Measurements from ENCODE around the gene RFTN1. TPM values are rescaled to one million over a fixed set of nuclear protein-coding genes. Genes with fewer than 3 reads are reported as not detected.

The RFTN1 gene
- total and polyA plus RNA-seq, 2 experiments from 2014 or later: 3.3 to 7.2 TPM

- no peak for TF ChIP-seq EZH2phosphoT487 (IDR thresholded peaks at IDR 0.05; ENCODE audit: unreplicated experiment)
- TF ChIP-seq EZH2 (IDR thresholded peaks at IDR 0.05; ENCODE audit: low read depth, unreplicated experiment): no peak
- no peak for TF ChIP-seq CTCF (conservative IDR thresholded peaks at IDR 0.05; ENCODE audit: low read depth in 2 of 2)
- no peak for TF ChIP-seq ZNF331 (CRISPR knock-in tag; IDR thresholded peaks at IDR 0.05; ENCODE audit: low read depth)
These were observed 113.2 kb downstream of the RFTN1 start (continued) for GRCh38 chr3:16400106-16400931.

DNA sequence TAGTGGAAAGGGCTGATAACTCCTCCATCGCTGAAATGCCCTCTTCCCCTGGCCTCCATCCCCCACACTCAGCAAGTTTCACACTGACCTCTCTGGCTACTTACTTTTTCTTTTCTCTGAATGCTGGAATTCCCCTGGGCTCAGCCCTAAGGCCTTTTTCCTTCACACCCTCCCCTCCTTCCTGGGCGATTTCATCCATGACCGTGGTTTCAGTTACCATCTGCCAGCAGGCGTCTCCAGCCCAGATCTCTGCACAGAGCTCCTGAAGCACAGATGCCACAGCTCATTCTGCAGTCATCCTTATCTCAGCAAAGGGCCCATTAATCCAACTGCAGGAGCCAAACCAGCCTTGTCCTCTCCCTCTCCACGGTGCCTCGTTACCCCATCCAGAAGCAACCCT, 114.0 kb downstream of the RFTN1 start:
- Mint-ChIP-seq H3K27ac (peak overlapping the region; percentile 25; the same call in 1 of the 2 replicates), H3K4me3 (no peak overlapping the region), H3K4me1 (peaks cover 13% of the 10 kb centered on the region), H3K36me3 (ENCODE audit: low read depth) (no peaks in the 10 kb centered on the region; the same call in 2 of the 3 replicates), H3K27me3 (ENCODE audit: insufficient read depth, low read depth, poor library complexity) (peaks cover 4% of the 10 kb centered on the region), H3K9me3 (peaks cover 2% of the 10 kb centered on the region; the same call in 2 of the 3 replicates)
- Histone ChIP-seq H3K27me3 (ENCODE audit: insufficient read depth) (no peaks in the 10 kb centered on the region), H3K27ac (ENCODE audit: low read depth) (no peak overlapping the region), H3F3A (replicated peaks; ENCODE audit: low read depth) (no peaks in the 10 kb centered on the region), H3K4me1 (ENCODE audit: insufficient read depth) (peaks cover 7% of the 10 kb centered on the region), H3K4me3 (no peak overlapping the region), H3K9me2 (ENCODE audit: insufficient read depth) (peaks cover 11% of the 10 kb centered on the region; the same call in 1 of the 2 replicates), H3K4me2 (no peak overlapping the region), H4K20me1 (replicated peaks; ENCODE audit: insufficient read depth) (no peaks in the 10 kb centered on the region), H2AFZ (no peak overlapping the region), H3K79me2 (replicated peaks; ENCODE audit: insufficient read depth) (no peaks in the 10 kb centered on the region), H3K36me3 (ENCODE audit: insufficient read depth) (no peaks in the 10 kb centered on the region)
- DNase-seq (ENCODE audit: low spot score) (peak; percentile 41), ATAC-seq (peak; percentile 88)
- TF ChIP-seq, protein P1, sequence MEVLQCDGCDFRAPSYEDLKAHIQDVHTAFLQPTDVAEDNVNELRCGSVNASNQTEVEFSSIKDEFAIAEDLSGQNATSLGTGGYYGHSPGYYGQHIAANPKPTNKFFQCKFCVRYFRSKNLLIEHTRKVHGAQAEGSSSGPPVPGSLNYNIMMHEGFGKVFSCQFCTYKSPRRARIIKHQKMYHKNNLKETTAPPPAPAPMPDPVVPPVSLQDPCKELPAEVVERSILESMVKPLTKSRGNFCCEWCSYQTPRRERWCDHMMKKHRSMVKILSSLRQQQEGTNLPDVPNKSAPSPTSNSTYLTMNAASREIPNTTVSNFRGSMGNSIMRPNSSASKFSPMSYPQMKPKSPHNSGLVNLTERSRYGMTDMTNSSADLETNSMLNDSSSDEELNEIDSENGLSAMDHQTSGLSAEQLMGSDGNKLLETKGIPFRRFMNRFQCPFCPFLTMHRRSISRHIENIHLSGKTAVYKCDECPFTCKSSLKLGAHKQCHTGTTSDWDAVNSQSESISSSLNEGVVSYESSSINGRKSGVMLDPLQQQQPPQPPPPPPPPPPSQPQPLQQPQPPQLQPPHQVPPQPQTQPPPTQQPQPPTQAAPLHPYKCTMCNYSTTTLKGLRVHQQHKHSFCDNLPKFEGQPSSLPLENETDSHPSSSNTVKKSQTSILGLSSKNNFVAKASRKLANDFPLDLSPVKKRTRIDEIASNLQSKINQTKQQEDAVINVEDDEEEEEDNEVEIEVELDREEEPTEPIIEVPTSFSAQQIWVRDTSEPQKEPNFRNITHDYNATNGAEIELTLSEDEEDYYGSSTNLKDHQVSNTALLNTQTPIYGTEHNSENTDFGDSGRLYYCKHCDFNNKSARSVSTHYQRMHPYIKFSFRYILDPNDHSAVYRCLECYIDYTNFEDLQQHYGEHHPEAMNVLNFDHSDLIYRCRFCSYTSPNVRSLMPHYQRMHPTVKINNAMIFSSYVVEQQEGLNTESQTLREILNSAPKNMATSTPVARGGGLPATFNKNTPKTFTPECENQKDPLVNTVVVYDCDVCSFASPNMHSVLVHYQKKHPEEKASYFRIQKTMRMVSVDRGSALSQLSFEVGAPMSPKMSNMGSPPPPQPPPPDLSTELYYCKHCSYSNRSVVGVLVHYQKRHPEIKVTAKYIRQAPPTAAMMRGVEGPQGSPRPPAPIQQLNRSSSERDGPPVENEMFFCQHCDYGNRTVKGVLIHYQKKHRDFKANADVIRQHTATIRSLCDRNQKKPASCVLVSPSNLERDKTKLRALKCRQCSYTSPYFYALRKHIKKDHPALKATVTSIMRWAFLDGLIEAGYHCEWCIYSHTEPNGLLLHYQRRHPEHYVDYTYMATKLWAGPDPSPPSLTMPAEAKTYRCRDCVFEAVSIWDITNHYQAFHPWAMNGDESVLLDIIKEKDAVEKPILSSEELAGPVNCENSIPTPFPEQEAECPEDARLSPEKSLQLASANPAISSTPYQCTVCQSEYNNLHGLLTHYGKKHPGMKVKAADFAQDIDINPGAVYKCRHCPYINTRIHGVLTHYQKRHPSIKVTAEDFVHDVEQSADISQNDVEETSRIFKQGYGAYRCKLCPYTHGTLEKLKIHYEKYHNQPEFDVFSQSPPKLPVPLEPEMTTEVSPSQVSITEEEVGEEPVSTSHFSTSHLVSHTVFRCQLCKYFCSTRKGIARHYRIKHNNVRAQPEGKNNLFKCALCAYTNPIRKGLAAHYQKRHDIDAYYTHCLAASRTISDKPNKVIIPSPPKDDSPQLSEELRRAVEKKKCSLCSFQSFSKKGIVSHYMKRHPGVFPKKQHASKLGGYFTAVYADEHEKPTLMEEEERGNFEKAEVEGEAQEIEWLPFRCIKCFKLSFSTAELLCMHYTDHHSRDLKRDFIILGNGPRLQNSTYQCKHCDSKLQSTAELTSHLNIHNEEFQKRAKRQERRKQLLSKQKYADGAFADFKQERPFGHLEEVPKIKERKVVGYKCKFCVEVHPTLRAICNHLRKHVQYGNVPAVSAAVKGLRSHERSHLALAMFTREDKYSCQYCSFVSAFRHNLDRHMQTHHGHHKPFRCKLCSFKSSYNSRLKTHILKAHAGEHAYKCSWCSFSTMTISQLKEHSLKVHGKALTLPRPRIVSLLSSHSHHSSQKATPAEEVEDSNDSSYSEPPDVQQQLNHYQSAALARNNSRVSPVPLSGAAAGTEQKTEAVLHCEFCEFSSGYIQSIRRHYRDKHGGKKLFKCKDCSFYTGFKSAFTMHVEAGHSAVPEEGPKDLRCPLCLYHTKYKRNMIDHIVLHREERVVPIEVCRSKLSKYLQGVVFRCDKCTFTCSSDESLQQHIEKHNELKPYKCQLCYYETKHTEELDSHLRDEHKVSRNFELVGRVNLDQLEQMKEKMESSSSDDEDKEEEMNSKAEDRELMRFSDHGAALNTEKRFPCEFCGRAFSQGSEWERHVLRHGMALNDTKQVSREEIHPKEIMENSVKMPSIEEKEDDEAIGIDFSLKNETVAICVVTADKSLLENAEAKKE (CRISPR knock-in tag; IDR thresholded peaks at IDR 0.05): no peak
- TF ChIP-seq CREB1 (CRISPR knock-in tag; IDR thresholded peaks at IDR 0.05; ENCODE audit: low read depth) (no peak), CTCF (conservative IDR thresholded peaks at IDR 0.05; ENCODE audit: low read depth in 2 of 2) (no peak), NANOG (IDR thresholded peaks at IDR 0.05; ENCODE audit: borderline replicate concordance) (no peak)

Data from GM23338 (cell line).